Mammary epithelial cell (primary cell): ENCODE data around the gene ADARB1.

Experiments used
- CTCF ChIP-seq, 2 donors: IDR thresholded peaks in 1 of 2; conservative IDR thresholded peaks in 1 of 2; 2 replicates each; pipeline ENCODE4 v1.5.1; 2011 to 2012; ENCODE audit warnings: inconsistent platforms in 2 of 2, low read length in 2 of 2, mild to moderate bottlenecking in 2 of 2, control low read depth in 1 of 2, low read depth in 1 of 2; ENCODE audit not compliant: insufficient read depth in 1 of 2; ENCODE audit errors: extremely low read depth in 1 of 2
- EZH2 ChIP-seq: IDR thresholded peaks from 2 replicates; pipeline ENCODE4 v1.6.1; 2012; ENCODE audit warnings: low read length, inconsistent platforms, borderline replicate concordance

- TF ChIP-seq CTCF (conservative IDR thresholded peaks at IDR 0.05 in 1 of 2, IDR thresholded peaks at IDR 0.05 in 1 of 2; ENCODE audit: extremely low read depth in 1 of 2, insufficient read depth in 1 of 2, low read depth in 1 of 2, low read length in 2 of 2) (no peak), EZH2 (no peak)
These were observed 125.7 kb downstream of the ADARB1 start for GRCh38 chr21:45200031-45200430.
